Esophagus muscularis mucosa (tissue), 4 donors: ENCODE measurements around the gene PDE3A. TPM values are rescaled to one million over a fixed set of nuclear protein-coding genes. Genes with fewer than 3 reads are reported as not detected.

Source experiments
- DNase-seq: peaks from one replicate; pipeline ENCODE4 v3.0.0-alpha.2; 2017; ENCODE audit errors: extremely low spot score
- H3K27ac ChIP-seq, 4 donors: fragments of 200-600 bp; sonication (generic); replicated peaks in 1 of 4; 1 replicate in 3 of 4; 2 replicates in 1 of 4; pipeline ENCODE4 v1.5.1; 2016 to 2019; ENCODE audit warnings: mild to moderate bottlenecking in 1 of 4
- H3K27me3 ChIP-seq, 4 donors: fragments of 200-600 bp; sonication (generic); one replicate each; pipeline versions ENCODE4 v1.5.1 to v1.6.0; 2016 to 2019
- H3K36me3 ChIP-seq, 4 donors: fragments of 200-600 bp; sonication (generic); one replicate each; pipeline ENCODE4 v1.5.1; 2016 to 2019
- H3K4me1 ChIP-seq, 4 donors: fragments of 200-600 bp; sonication (generic); one replicate each; pipeline ENCODE4 v1.5.1; 2016 to 2019
- H3K4me3 ChIP-seq, 4 donors: fragments of 200-600 bp; sonication (generic); 1 replicate in 2 of 4; 2 replicates in 2 of 4; pipeline ENCODE4 v1.5.1; 2016 to 2019; ENCODE audit warnings: mild to moderate bottlenecking in 4 of 4, moderate library complexity in 1 of 4
- H3K9me3 ChIP-seq, 4 donors: fragments of 200-600 bp; sonication (generic); 1 replicate in 3 of 4; 2 replicates in 1 of 4; pipeline ENCODE4 v1.5.1; 2016 to 2019
- EP300 ChIP-seq: sonication (generic); formaldehyde crosslinking; IDR thresholded peaks from one replicate; pipeline ENCODE4 v1.6.1; 2017; ENCODE audit warnings: antibody characterized with exemption
- POLR2A ChIP-seq: fragments of 450-650 bp; IDR thresholded peaks from one replicate; pipeline ENCODE4 v1.6.1; 2017; ENCODE audit warnings: antibody characterized with exemption, moderate library complexity, mild to moderate bottlenecking, low read depth
- POLR2AphosphoS5 ChIP-seq, 2 donors: sonication (generic); formaldehyde crosslinking; IDR thresholded peaks; one replicate each; pipeline ENCODE4 v1.6.1; 2017; ENCODE audit warnings: antibody characterized with exemption in 2 of 2
- WGBS: methylation state at CpG from one replicate; pipeline ENCODE4 v1.1.5; 2018; 5-methylcytosine and 5-hydroxymethylcytosine counted together
- intact Hi-C: fragments of 100-400 bp; cut with DNase I; formaldehyde crosslinking; loops from one replicate; pipeline ENCODE4 v1.15.1; 2023
- total RNA-seq, 4 donors: library from RNA; depleted of rRNA; stranded (reverse); fragments of >200 nt; gene quantifications; one replicate each; pipeline versions ENCODE4 v1.1.0 to v1.2.1, GENCODE V29; 2016
- TF ChIP-seq, protein P1 (sequence below), 3 experiments: fragments of 200-600 bp in 2 of 3; fragments of 450-650 bp in 1 of 3; sonication (generic) in 2 of 3; IDR thresholded peaks; one replicate each; pipeline ENCODE4 v1.5.1; 2017 to 2019; ENCODE audit warnings: antibody characterized with exemption in 3 of 3, mild to moderate bottlenecking in 2 of 3, moderate library complexity in 1 of 3

The PDE3A gene
- total RNA-seq, 4 donors from 2014 or later = 93.8 to 155 (median 106) TPM

DNA sequence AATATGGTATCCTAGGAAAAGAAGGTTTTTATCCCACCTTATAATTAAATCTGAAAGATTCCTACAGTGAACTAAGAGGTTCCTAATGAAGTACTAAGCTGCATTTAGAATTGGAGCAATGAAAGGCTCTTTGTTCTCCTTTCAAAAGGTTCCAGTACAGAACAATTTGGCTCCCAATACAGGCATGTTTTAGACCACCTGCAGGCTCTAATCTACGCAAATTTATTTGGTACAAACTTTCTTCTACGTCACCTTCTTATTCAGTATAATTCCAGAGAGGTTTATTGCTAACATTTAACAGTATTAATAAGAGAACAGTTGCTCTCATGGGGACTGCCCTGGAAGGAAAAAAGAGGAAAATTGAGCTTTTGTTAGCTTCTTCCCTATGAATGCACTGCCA, 289.2 kb downstream of the PDE3A start:
- DNase-seq = no peak
- no peak overlapping the region for H3K4me3 ChIP-seq
- intact Hi-C loops = loop anchor here (10.0 kb wide), 1 partner anchor 407 kb away; no protein-coding TSS in a partner anchor
- H3K36me3 ChIP-seq = peaks cover 9 to 75% (median 42%) of the 10 kb centered on the region in 4 donors
- H3K9me3 ChIP-seq = peaks cover 0 to 10% (median 2%) of the 10 kb centered on the region in 4 donors
- no peak for TF ChIP-seq POLR2AphosphoS5 (IDR thresholded peaks at IDR 0.05)
- TF ChIP-seq POLR2A = no peak
- TF ChIP-seq EP300 = no peak
- TF ChIP-seq, protein P1, sequence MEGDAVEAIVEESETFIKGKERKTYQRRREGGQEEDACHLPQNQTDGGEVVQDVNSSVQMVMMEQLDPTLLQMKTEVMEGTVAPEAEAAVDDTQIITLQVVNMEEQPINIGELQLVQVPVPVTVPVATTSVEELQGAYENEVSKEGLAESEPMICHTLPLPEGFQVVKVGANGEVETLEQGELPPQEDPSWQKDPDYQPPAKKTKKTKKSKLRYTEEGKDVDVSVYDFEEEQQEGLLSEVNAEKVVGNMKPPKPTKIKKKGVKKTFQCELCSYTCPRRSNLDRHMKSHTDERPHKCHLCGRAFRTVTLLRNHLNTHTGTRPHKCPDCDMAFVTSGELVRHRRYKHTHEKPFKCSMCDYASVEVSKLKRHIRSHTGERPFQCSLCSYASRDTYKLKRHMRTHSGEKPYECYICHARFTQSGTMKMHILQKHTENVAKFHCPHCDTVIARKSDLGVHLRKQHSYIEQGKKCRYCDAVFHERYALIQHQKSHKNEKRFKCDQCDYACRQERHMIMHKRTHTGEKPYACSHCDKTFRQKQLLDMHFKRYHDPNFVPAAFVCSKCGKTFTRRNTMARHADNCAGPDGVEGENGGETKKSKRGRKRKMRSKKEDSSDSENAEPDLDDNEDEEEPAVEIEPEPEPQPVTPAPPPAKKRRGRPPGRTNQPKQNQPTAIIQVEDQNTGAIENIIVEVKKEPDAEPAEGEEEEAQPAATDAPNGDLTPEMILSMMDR (IDR thresholded peaks at IDR 0.05) = no peak
- no peak overlapping the region for H3K27ac ChIP-seq
- peaks cover 0 to 3% (median 0%) of the 10 kb centered on the region in 4 donors for H3K4me1 ChIP-seq
- no peaks in the 10 kb centered on the region for H3K27me3 ChIP-seq
- 83% methylated on average over 2 of the region's 2 CpGs for WGBS

DNA sequence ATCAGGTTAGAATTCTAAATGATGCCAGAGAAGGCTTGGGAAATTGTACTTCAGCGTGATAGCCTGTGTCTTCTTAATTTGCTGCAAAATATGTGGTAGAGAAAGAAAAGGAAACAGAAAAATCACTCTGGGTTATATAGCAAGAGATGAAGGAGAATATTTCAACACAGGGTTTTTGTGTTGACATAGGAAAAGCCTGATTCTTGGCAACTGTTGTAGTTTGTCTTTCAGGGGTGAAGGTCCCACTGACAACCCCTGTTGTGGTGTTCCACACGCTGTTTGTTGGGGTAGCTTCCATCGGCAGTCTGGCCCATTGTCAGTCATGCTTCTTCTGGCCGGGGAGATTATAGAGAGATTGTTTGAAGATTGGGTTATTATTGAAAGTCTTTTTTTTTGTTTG, 313.0 kb downstream of the PDE3A start:
- Histone ChIP-seq H3K27me3 (no peaks in the 10 kb centered on the region), H3K27ac (no peak overlapping the region), H3K36me3 (peaks cover 6 to 38% (median 17%) of the 10 kb centered on the region in 4 donors), H3K4me3 (no peak overlapping the region), H3K9me3 (peaks cover 0 to 5% (median under 1%) of the 10 kb centered on the region in 4 donors), H3K4me1 (no peaks in the 10 kb centered on the region)
- TF ChIP-seq POLR2A (no peak), EP300 (no peak), POLR2AphosphoS5 (IDR thresholded peaks at IDR 0.05) (no peak)
- TF ChIP-seq, protein P1 (IDR thresholded peaks at IDR 0.05) = no peak
- no peak for DNase-seq
- WGBS = 86% methylated on average over 4 of the region's 4 CpGs
- intact Hi-C loops = no loop called here

DNA sequence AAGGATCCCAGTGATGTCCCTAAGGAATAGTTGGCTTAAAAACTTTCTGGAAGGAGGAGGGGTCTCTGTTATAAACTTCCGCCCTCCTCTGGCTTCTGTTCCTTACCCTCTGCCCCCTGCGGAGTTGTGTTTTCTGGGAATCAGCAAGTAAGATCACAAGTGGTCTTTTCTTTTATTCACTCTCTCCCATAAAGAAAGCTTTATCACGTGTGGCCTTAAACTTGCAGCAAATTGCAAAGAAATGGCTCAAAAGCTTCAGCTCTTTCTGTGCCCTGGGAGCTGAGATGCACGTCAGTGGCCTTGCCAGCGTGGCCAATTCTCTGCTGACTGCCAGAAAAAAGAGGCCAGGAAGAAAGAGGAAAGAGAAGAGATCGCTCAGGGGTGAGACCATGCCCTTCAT, 326.9 kb downstream of the PDE3A start, which contains the start of gene SLCO1C1:
Gene SLCO1C1, plus strand, starts transcription at position 101 of the 400 bp plus-strand sequence. CDS start 4,245 bp downstream, outside the sequence.
- H3K4me1 ChIP-seq = no peaks in the 10 kb centered on the region
- H3K27me3 ChIP-seq = no peaks in the 10 kb centered on the region
- no peak for TF ChIP-seq EP300
- TF ChIP-seq, protein P1 (IDR thresholded peaks at IDR 0.05) = no peak
- TF ChIP-seq POLR2A = no peak
- no peak for TF ChIP-seq POLR2AphosphoS5 (IDR thresholded peaks at IDR 0.05)
- H3K4me3 ChIP-seq = peak within 1 kb of the TSS in 1 of 4 donors; percentile 3
- no peaks in the 10 kb centered on the region for H3K36me3 ChIP-seq
- no peaks in the 10 kb centered on the region for H3K9me3 ChIP-seq
- 49% methylated on average over 6 of the region's 6 CpGs for WGBS
- no peak for DNase-seq
- intact Hi-C loops = no loop called here
- no peak within 1 kb of the TSS for H3K27ac ChIP-seq

DNA sequence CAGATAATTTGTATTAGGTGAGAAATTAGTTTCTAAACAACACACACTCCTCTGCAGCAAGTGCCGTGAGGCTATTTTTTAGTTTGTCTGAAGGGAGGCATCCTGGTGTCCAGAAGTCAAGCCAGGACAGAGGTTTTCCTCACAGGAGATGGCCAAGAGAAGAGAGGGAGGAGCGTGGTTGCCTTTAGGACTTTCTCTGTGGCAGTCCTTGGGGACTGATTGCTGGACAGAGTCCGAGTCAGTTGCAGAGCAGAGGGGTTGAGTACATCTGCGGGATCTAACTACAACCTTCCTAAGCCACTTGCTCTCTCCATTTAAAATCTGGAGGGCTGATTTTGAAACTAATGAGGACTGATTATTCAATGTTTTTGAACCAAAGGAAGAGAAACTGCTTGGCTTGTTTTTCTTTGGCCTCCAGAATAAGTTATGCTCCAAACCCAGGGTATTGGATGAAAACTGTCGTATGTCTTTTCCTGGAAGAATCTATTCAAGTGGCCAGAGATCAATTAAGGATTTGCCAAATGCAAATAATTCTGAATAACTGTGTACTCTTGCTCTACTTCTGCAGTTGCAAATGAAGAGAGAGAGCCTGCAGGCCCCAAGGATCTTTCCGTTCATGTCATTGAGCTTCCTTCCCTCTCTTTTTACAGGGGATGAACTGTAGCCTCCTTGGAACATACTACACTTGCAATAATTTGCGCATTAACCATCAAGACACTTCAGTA, 328.0 kb downstream of the PDE3A start:
- no peak for DNase-seq
- TF ChIP-seq POLR2AphosphoS5 (IDR thresholded peaks at IDR 0.05) (no peak), EP300 (no peak), POLR2A (no peak)
- TF ChIP-seq, protein P1 (IDR thresholded peaks at IDR 0.05) = no peak
- Histone ChIP-seq H3K27ac (no peak overlapping the region), H3K4me3 (peak overlapping the region in 1 of 4 donors; percentile 3), H3K9me3 (no peaks in the 10 kb centered on the region), H3K27me3 (no peaks in the 10 kb centered on the region), H3K36me3 (no peaks in the 10 kb centered on the region), H3K4me1 (no peaks in the 10 kb centered on the region)
- 78% methylated on average over 7 of the region's 7 CpGs for WGBS
- intact Hi-C loops = no loop called here
